ENCODE data around the gene HINT2.

- no peak for TF ChIP-seq CTCF (IDR thresholded peaks at IDR 0.05)
- no peak for TF ChIP-seq ZFX (IDR thresholded peaks at IDR 0.05; ENCODE audit: borderline replicate concordance)
These were observed 6.4 kb downstream of the HINT2 start for GRCh38 chr9:35808433-35808832.
